K562 (cell line): ENCODE measurements around the gene DCHS2. TPM values are rescaled to one million over a fixed set of nuclear protein-coding genes. Genes with fewer than 3 reads are reported as not detected.

ENCODE experiments used
- ATAC-seq: fragments of 200-7000 bp; cut with Tn5 transposase; 3 replicates; pipeline ENCODE4 v1.9.1; 2020; ENCODE audit warnings: moderate library complexity
- BruUV-seq: library from RNA; stranded (reverse); fragments of 400-500 nt; replicated peaks from 2 replicates; lab custom pipeline; 2021; lab: Mats Ljungman, UMichigan
- CTCF ChIA-PET: fragments of 300-600 bp; formaldehyde crosslinking; extraction: SDS; loops from one replicate; lab custom pipeline; 2021; ENCODE audit warnings: low intra/inter-chr PET ratio; lab: Yijun Ruan, JAX
- POLR2A ChIA-PET: fragments of 300-600, 350-650 bp; sonication (Branson Sonifier 250); formaldehyde crosslinking; extraction: SDS; loops from one replicate; lab custom pipeline; 2021; ENCODE audit warnings: antibody characterized with exemption, inconsistent platforms; lab: Yijun Ruan, JAX
- DNase-seq, 4 experiments: peaks; one replicate each; pipeline versions ENCODE4 v3.0.0 to v3.0.0-alpha.2; 2011 to 2018; ENCODE audit warnings: low spot score in 3 of 4, mixed read lengths in 3 of 4; ENCODE audit errors: extremely low read depth in 1 of 4
- FAIRE-seq: peaks from 2 replicates; lab custom pipeline; 2011; peaks lifted over from hg19 to GRCh38; lab: Jason Lieb, UNC
- H2AFZ ChIP-seq: 2 replicates; pipeline ENCODE4 v1.6.0; 2011; ENCODE audit warnings: low read depth, low read length, control low read depth, inconsistent platforms
- H3K27ac ChIP-seq: fragments of 200-600 bp; 3 replicates; pipeline ENCODE4 v1.8.0; 2011; ENCODE audit warnings: low read depth, mild to moderate bottlenecking, control low read depth, inconsistent platforms, low read length, moderate library complexity, mixed read lengths; ENCODE audit errors: extremely low read depth
- H3K27me3 ChIP-seq, 2 experiments: fragments of 300-600 bp in 1 of 2; 2 replicates in 1 of 2; 3 replicates in 1 of 2; pipeline versions ENCODE4 v1.6.0 to v1.8.0; 2011; ENCODE audit warnings: inconsistent platforms in 2 of 2, low read length in 2 of 2, mild to moderate bottlenecking in 1 of 2, mixed read lengths in 1 of 2, moderate library complexity in 1 of 2; ENCODE audit not compliant: control insufficient read depth in 2 of 2, insufficient read depth in 2 of 2
- H3K36me3 ChIP-seq: fragments of 300-600 bp; 3 replicates; pipeline ENCODE4 v1.8.0; 2011; ENCODE audit warnings: mild to moderate bottlenecking, low read length, inconsistent platforms; ENCODE audit not compliant: control insufficient read depth, insufficient read depth
- H3K4me1 ChIP-seq, 2 experiments: fragments of 200-600 bp in 1 of 2; replicated peaks in 1 of 2; 2 replicates in 1 of 2; 3 replicates in 1 of 2; pipeline versions ENCODE4 v1.5.1 to v1.8.0; 2011; ENCODE audit warnings: inconsistent platforms in 2 of 2, low read length in 2 of 2, mild to moderate bottlenecking in 1 of 2, mixed read lengths in 1 of 2, moderate library complexity in 1 of 2; ENCODE audit not compliant: control insufficient read depth in 2 of 2, insufficient read depth in 2 of 2
- H3K4me2 ChIP-seq: 2 replicates; pipeline ENCODE4 v1.6.1; 2011; ENCODE audit warnings: low read length, control low read depth, inconsistent platforms, mixed read lengths; ENCODE audit not compliant: insufficient read depth
- H3K4me3 ChIP-seq: fragments of 200-600 bp; sonication (generic), shearing (Covaris generic); 2 replicates; pipeline ENCODE4 v1.5.1; 2016; ENCODE audit warnings: control low read depth, inconsistent platforms
- H3K79me2 ChIP-seq: fragments of 200-600 bp; 3 replicates; pipeline ENCODE4 v1.8.0; 2011; ENCODE audit warnings: low read length, inconsistent platforms; ENCODE audit not compliant: control insufficient read depth, insufficient read depth
- H3K9ac ChIP-seq, 2 experiments: 2 replicates each; pipeline versions ENCODE4 v1.6.0 to v1.6.1; 2011; ENCODE audit warnings: low read depth in 2 of 2, low read length in 2 of 2, control low read depth in 1 of 2, inconsistent platforms in 1 of 2, mild to moderate bottlenecking in 1 of 2, mixed read lengths in 1 of 2; ENCODE audit not compliant: insufficient read depth in 1 of 2
- H3K9me1 ChIP-seq: one replicate; pipeline ENCODE4 v1.6.0; 2011; ENCODE audit warnings: inconsistent platforms, mild to moderate bottlenecking, low read length, moderate library complexity; ENCODE audit not compliant: control insufficient read depth, insufficient read depth
- H3K9me3 ChIP-seq: replicated peaks from 2 replicates; pipeline ENCODE4 v1.5.1; 2011; ENCODE audit warnings: low read depth, low read length, inconsistent platforms; ENCODE audit not compliant: control insufficient read depth, insufficient read depth
- H4K20me1 ChIP-seq: replicated peaks from 2 replicates; pipeline ENCODE4 v1.6.1; 2011; ENCODE audit warnings: low read length, inconsistent platforms, mixed read lengths; ENCODE audit not compliant: control insufficient read depth, insufficient read depth
- CCAR2 ChIP-seq: fragments of 200-400 bp; formaldehyde crosslinking; IDR thresholded peaks from 2 replicates; pipeline ENCODE4 v1.6.1; 2017; ENCODE audit warnings: mild to moderate bottlenecking, low read depth, low read length
- ETV1 ChIP-seq: fragments of 450-650 bp; conservative IDR thresholded peaks from 2 replicates; pipeline ENCODE4 v1.6.1; 2016; ENCODE audit warnings: missing genetic modification characterization, control low read depth, low read depth, missing compliant biosample characterization
- NBN ChIP-seq: fragments of 450-650 bp; IDR thresholded peaks from 2 replicates; pipeline ENCODE4 v1.6.1; 2016; ENCODE audit warnings: low read depth, mild to moderate bottlenecking
- WGBS: fragments of 100-300 bp; shearing (Covaris generic); methylation state at CpG from one replicate; pipeline ENCODE4 v1.1.6; 2016; ENCODE audit warnings: low coverage, mixed read lengths; ENCODE audit not compliant: insufficient coverage; ENCODE audit errors: missing lambda C conversion rate; 5-methylcytosine and 5-hydroxymethylcytosine counted together
- in situ Hi-C: fragments of 300-500 bp; cut with MboI; formaldehyde crosslinking; loops from 4 replicates; pipeline ENCODE4 v1.15.0; 2018; ENCODE audit warnings: inconsistent platforms, mixed read lengths
- intact Hi-C: fragments of 100-400 bp; cut with micrococcal nuclease; formaldehyde crosslinking; loops from 2 replicates; pipeline ENCODE4 v1.14.2; 2022
- polyA plus RNA-seq, 8 experiments: library from polyadenylated mRNA; depleted of rRNA in 4 of 8; stranded (reverse) in 5 of 8; unstranded in 3 of 8; fragments of >200 nt; fragmentation: Nextera tagmentation in 2 of 8; fragmentation: Illumina TruSeq in 1 of 8; extraction: Ambion mirVana in 2 of 8; extraction: Trizol in 1 of 8; gene quantifications; 2 replicates each; pipeline versions ENCODE4 v1.2.1 to v1.2.3, GENCODE V29; 2011 to 2014; ENCODE audit warnings: inconsistent platforms in 1 of 8, missing spikeins in 1 of 8
- total RNA-seq, 7 experiments: library from RNA; depleted of rRNA in 6 of 7; stranded (reverse); fragments of >200 nt in 6 of 7; fragmentation: Illumina TruSeq in 2 of 7; extraction: Trizol in 2 of 7; gene quantifications; 2 replicates each; pipeline versions ENCODE4 v1.2.1 to v1.2.3, GENCODE V29; 2011 to 2021; ENCODE audit warnings: low replicate concordance in 1 of 7
- TF ChIP-seq, protein P1 (sequence below): sonication (generic); formaldehyde crosslinking; IDR thresholded peaks from 2 replicates; pipeline ENCODE4 v1.8.0; 2022; ENCODE audit warnings: missing genetic modification reagents, mild to moderate bottlenecking, borderline replicate concordance
- TF ChIP-seq, protein P2 (sequence below): fragments of 450-650 bp; IDR thresholded peaks from 2 replicates; pipeline ENCODE4 v1.7.1; 2018; ENCODE audit warnings: mild to moderate bottlenecking, low read depth; ENCODE audit not compliant: partially characterized antibody

Gene DCHS2
- total and polyA plus RNA-seq, 9 of the 15 experiments (the other 6 are each of a cell fraction or from before 2014, with no cell fraction given): 0.49 to 7.1 (median 5.3) TPM

DNA sequence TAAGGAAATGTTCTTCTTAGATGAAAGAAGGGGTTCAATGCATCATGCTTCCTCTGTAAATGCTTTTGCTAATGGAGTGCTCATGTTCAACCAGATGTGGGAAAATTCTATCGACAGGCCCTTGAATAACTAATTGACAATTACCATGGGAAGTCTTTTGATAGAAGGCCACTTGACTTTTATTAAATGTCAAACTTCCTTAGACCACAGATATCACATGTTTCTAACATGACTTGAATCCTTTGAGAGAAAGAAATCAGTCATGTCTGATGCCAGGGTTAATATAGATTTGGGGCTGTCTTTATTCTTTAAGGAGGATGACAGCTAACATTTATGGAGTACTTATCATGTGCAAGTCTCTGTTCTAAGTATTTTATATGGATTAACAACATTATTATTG lies 280.1 kb downstream of the DCHS2 start:
- in situ Hi-C loops (no loop called here), intact Hi-C loops (no loop called here)
- no peaks in the 10 kb centered on the region for H3K79me2 ChIP-seq
- H3K9me1 ChIP-seq: no peaks in the 10 kb centered on the region
- H3K9ac ChIP-seq: no peak overlapping the region
- TF ChIP-seq NBN (no peak), CCAR2 (no peak), ETV1 (tag) (no peak)
- TF ChIP-seq, protein P1, sequence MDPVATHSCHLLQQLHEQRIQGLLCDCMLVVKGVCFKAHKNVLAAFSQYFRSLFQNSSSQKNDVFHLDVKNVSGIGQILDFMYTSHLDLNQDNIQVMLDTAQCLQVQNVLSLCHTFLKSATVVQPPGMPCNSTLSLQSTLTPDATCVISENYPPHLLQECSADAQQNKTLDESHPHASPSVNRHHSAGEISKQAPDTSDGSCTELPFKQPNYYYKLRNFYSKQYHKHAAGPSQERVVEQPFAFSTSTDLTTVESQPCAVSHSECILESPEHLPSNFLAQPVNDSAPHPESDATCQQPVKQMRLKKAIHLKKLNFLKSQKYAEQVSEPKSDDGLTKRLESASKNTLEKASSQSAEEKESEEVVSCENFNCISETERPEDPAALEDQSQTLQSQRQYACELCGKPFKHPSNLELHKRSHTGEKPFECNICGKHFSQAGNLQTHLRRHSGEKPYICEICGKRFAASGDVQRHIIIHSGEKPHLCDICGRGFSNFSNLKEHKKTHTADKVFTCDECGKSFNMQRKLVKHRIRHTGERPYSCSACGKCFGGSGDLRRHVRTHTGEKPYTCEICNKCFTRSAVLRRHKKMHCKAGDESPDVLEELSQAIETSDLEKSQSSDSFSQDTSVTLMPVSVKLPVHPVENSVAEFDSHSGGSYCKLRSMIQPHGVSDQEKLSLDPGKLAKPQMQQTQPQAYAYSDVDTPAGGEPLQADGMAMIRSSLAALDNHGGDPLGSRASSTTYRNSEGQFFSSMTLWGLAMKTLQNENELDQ (CRISPR knock-in tag): no peak
- TF ChIP-seq, protein P2, sequence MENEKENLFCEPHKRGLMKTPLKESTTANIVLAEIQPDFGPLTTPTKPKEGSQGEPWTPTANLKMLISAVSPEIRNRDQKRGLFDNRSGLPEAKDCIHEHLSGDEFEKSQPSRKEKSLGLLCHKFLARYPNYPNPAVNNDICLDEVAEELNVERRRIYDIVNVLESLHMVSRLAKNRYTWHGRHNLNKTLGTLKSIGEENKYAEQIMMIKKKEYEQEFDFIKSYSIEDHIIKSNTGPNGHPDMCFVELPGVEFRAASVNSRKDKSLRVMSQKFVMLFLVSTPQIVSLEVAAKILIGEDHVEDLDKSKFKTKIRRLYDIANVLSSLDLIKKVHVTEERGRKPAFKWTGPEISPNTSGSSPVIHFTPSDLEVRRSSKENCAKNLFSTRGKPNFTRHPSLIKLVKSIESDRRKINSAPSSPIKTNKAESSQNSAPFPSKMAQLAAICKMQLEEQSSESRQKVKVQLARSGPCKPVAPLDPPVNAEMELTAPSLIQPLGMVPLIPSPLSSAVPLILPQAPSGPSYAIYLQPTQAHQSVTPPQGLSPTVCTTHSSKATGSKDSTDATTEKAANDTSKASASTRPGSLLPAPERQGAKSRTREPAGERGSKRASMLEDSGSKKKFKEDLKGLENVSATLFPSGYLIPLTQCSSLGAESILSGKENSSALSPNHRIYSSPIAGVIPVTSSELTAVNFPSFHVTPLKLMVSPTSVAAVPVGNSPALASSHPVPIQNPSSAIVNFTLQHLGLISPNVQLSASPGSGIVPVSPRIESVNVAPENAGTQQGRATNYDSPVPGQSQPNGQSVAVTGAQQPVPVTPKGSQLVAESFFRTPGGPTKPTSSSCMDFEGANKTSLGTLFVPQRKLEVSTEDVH: no peak
- DNase-seq (no peak), FAIRE-seq (no peak), ATAC-seq (no peak)
- no peak overlapping the region for H2AFZ ChIP-seq
- no peaks in the 10 kb centered on the region for H3K9me3 ChIP-seq
- WGBS: 19% methylated on average over 1 of the region's 1 CpG
- no TSS peak for BruUV-seq
- H4K20me1 ChIP-seq: no peaks in the 10 kb centered on the region
- POLR2A ChIA-PET: no interaction called here
- no peak overlapping the region for H3K4me3 ChIP-seq
- no peak overlapping the region for H3K27ac ChIP-seq
- no peaks in the 10 kb centered on the region for H3K36me3 ChIP-seq
- H3K4me2 ChIP-seq: no peak overlapping the region
- no peaks in the 10 kb centered on the region for H3K27me3 ChIP-seq
- peaks cover 0 to 13% of the 10 kb centered on the region in 2 experiments; a peak in 2 of 5 replicates for H3K4me1 ChIP-seq
- CTCF ChIA-PET: no interaction called here
